NT2/D1 (cell line): Measurements from ENCODE around the gene UNC5C.

Source experiments
- SUZ12 ChIP-seq: IDR thresholded peaks from 2 replicates; pipeline ENCODE4 v1.6.1; 2011; ENCODE audit not compliant: insufficient read length, insufficient read depth; ENCODE audit errors: extremely low read depth
- YY1 ChIP-seq: IDR thresholded peaks from 2 replicates; pipeline ENCODE4 v1.6.1; 2011; ENCODE audit not compliant: insufficient read length, insufficient read depth
- ZNF274 ChIP-seq: IDR thresholded peaks from 2 replicates; pipeline ENCODE4 v1.6.1; 2011; ENCODE audit warnings: mild to moderate bottlenecking, low read depth, low read length

- TF ChIP-seq YY1 (no peak), ZNF274 (no peak), SUZ12 (no peak)
These were observed 37.9 kb downstream of the UNC5C start for GRCh38 chr4:95510877-95511276.
